SU-DHL-6 (cell line): ENCODE measurements around the gene PRDM12.

ENCODE experiments used
- H2AFZ ChIP-seq: fragments of 200-600 bp; sonication (generic); 2 replicates; pipeline ENCODE4 v1.6.1; 2014; ENCODE audit warnings: low read depth, mild to moderate bottlenecking, moderate library complexity, mixed read lengths, antibody characterized with exemption, low read length; ENCODE audit not compliant: severe bottlenecking
- H3F3A ChIP-seq: fragments of 200-600 bp; shearing (Covaris generic); 2 replicates; pipeline ENCODE4 v1.6.0; 2016; ENCODE audit warnings: antibody characterized with exemption, mild to moderate bottlenecking; ENCODE audit not compliant: insufficient read depth
- H3K27ac ChIP-seq: fragments of 200-600 bp; sonication (generic); 2 replicates; pipeline ENCODE4 v1.5.1; 2016; ENCODE audit warnings: low read depth, mild to moderate bottlenecking, low read length, moderate library complexity, mixed read lengths
- H3K27me3 ChIP-seq: fragments of 200-600 bp; sonication (generic), shearing (Covaris generic); 2 replicates; pipeline ENCODE4 v1.6.0; 2014; ENCODE audit warnings: mild to moderate bottlenecking, low read length
- H3K36me3 ChIP-seq: fragments of 200-600 bp; sonication (generic); 2 replicates; pipeline ENCODE4 v1.6.1; 2014; ENCODE audit warnings: mild to moderate bottlenecking, low read length, mixed read lengths
- H3K4me2 ChIP-seq: fragments of 300-600, 200-600 bp; shearing (Covaris generic), sonication (generic); 2 replicates; pipeline ENCODE4 v1.6.0; 2014; ENCODE audit warnings: low read length, low read depth, mild to moderate bottlenecking; ENCODE audit not compliant: poor library complexity, severe bottlenecking
- H3K4me3 ChIP-seq: fragments of 200-600 bp; sonication (generic); 2 replicates; pipeline ENCODE4 v1.5.1; 2014; ENCODE audit warnings: antibody characterized with exemption, low read length, mild to moderate bottlenecking, mixed read lengths; ENCODE audit not compliant: insufficient read depth, poor library complexity, severe bottlenecking
- H3K79me2 ChIP-seq: fragments of 200-600 bp; sonication (generic); 2 replicates; pipeline ENCODE4 v1.6.1; 2014; ENCODE audit warnings: mild to moderate bottlenecking, low read length, moderate library complexity; ENCODE audit not compliant: insufficient read depth
- H3K9ac ChIP-seq: fragments of 200-600 bp; sonication (generic); 2 replicates; pipeline ENCODE4 v1.7.0; 2014; ENCODE audit warnings: mild to moderate bottlenecking, low read length
- H3K9me2 ChIP-seq: fragments of 200-600 bp; sonication (generic); replicated peaks from 2 replicates; pipeline ENCODE4 v1.6.1; 2014; ENCODE audit warnings: low read length; ENCODE audit not compliant: insufficient read depth
- H3K9me3 ChIP-seq: fragments of 200-600 bp; sonication (generic); 2 replicates; pipeline ENCODE4 v1.6.1; 2014; ENCODE audit warnings: low read length, mixed read lengths; ENCODE audit not compliant: insufficient read depth
- H4K20me1 ChIP-seq: fragments of 200-600 bp; sonication (generic); 2 replicates; pipeline ENCODE4 v1.6.1; 2014; ENCODE audit warnings: low read depth, mild to moderate bottlenecking, antibody characterized with exemption, low read length, moderate library complexity, mixed read lengths
- CTCF ChIP-seq: fragments of 200-600 bp; sonication (generic); IDR thresholded peaks from one replicate; pipeline ENCODE4 v1.5.1; 2017; ENCODE audit warnings: antibody characterized with exemption, mild to moderate bottlenecking, low read length, moderate library complexity; ENCODE audit not compliant: insufficient read depth, poor library complexity, severe bottlenecking
- EZH2phosphoT487 ChIP-seq: fragments of 200-600 bp; sonication (generic), shearing (Covaris generic); conservative IDR thresholded peaks from 2 replicates; pipeline ENCODE4 v1.6.1; 2018; ENCODE audit warnings: mild to moderate bottlenecking, antibody characterized with exemption, low read length, moderate library complexity, mixed read lengths

PRDM12 gene

GRCh38 chr9:130660683-130661450, 3.5 kb upstream of the PRDM12 start:
- H3K4me2 ChIP-seq: no peak overlapping the region
- no peak overlapping the region for H3K4me3 ChIP-seq
- no peaks in the 10 kb centered on the region for H3F3A ChIP-seq
- no peaks in the 10 kb centered on the region for H3K9me2 ChIP-seq
- H3K27me3 ChIP-seq: no peaks in the 10 kb centered on the region
- no peaks in the 10 kb centered on the region for H3K9me3 ChIP-seq
- H3K36me3 ChIP-seq: no peaks in the 10 kb centered on the region
- no peak overlapping the region for H3K27ac ChIP-seq
- no peaks in the 10 kb centered on the region for H4K20me1 ChIP-seq
- no peak overlapping the region for H2AFZ ChIP-seq
- no peak overlapping the region for H3K9ac ChIP-seq
- H3K79me2 ChIP-seq: no peaks in the 10 kb centered on the region
- TF ChIP-seq CTCF: no peak
- no peak for TF ChIP-seq EZH2phosphoT487

GRCh38 chr9:130661451-130662098, 2.8 kb upstream of the PRDM12 start:
- H3K4me2 ChIP-seq: no peak overlapping the region
- H3K27ac ChIP-seq: no peak overlapping the region
- H3K36me3 ChIP-seq: no peaks in the 10 kb centered on the region
- H3K9ac ChIP-seq: no peak overlapping the region
- no peaks in the 10 kb centered on the region for H3K9me3 ChIP-seq
- H3K9me2 ChIP-seq: no peaks in the 10 kb centered on the region
- no peak overlapping the region for H3K4me3 ChIP-seq
- no peak overlapping the region for H2AFZ ChIP-seq
- TF ChIP-seq CTCF (no peak), EZH2phosphoT487 (no peak)
- H3F3A ChIP-seq: no peaks in the 10 kb centered on the region
- no peaks in the 10 kb centered on the region for H3K79me2 ChIP-seq
- no peaks in the 10 kb centered on the region for H4K20me1 ChIP-seq
- H3K27me3 ChIP-seq: no peaks in the 10 kb centered on the region

- no peaks in the 10 kb centered on the region for H3F3A ChIP-seq
These were observed 2.1 kb upstream of the PRDM12 start for GRCh38 chr9:130662099-130662969.

More at GRCh38 chr9:130662099-130662969, 2.1 kb upstream of the PRDM12 start:
- Histone ChIP-seq H3K4me2 (no peak overlapping the region), H3K36me3 (no peaks in the 10 kb centered on the region), H3K79me2 (no peaks in the 10 kb centered on the region), H3K4me3 (no peak overlapping the region), H3K27me3 (no peaks in the 10 kb centered on the region), H3K9me3 (no peaks in the 10 kb centered on the region), H3K9ac (no peak overlapping the region), H3K27ac (no peak overlapping the region), H4K20me1 (no peaks in the 10 kb centered on the region), H2AFZ (no peak overlapping the region), H3K9me2 (no peaks in the 10 kb centered on the region)
- TF ChIP-seq EZH2phosphoT487 (no peak), CTCF (no peak)
